ENCODE measurements around the gene PRKAG3. TPM values are rescaled to one million over a fixed set of nuclear protein-coding genes. Genes with fewer than 3 reads are reported as not detected.

The PRKAG3 gene
- total and polyA plus RNA-seq, 2 donors (not counting 1 experiment from before 2014, with no cell fraction given): not detected

GRCh38 chr2:218827701-218828476 lies 3.7 kb downstream of the PRKAG3 start:
- no peak overlapping the region for H3K27ac Mint-ChIP-seq
- no peak overlapping the region for H3K4me3 ChIP-seq (ENCODE audit: control extremely low read depth in 1 of 5, extremely low read depth in 1 of 5, insufficient read depth in 1 of 5, low read depth in 2 of 5, low read length in 4 of 5)
- intact Hi-C loops (cut with micrococcal nuclease): no loop called here
- no peak overlapping the region for H3K27ac ChIP-seq (ENCODE audit: low read length in 2 of 2)
- H3K27me3 ChIP-seq (replicated peaks in 1 of 4; ENCODE audit: control extremely low read depth in 1 of 4, control insufficient read depth in 3 of 4, insufficient read depth in 4 of 4, low read length in 3 of 4): peaks cover 0 to 15% (median 2%) of the 10 kb centered on the region in 4 experiments
- H3K9me3 ChIP-seq (ENCODE audit: control extremely low read depth in 1 of 3, control insufficient read depth in 2 of 3, insufficient read depth in 1 of 3, low read length in 2 of 3): no peaks in the 10 kb centered on the region
- peaks cover 31% of the 10 kb centered on the region for H3K27me3 Mint-ChIP-seq
- TF ChIP-seq CTCF (IDR thresholded peaks at IDR 0.05) (no peak), EZH2 (IDR thresholded peaks at IDR 0.05; ENCODE audit: borderline replicate concordance, insufficient read depth, low read depth, low read length, poor library complexity, severe bottlenecking) (no peak)
- no peaks in the 10 kb centered on the region for H3K36me3 ChIP-seq (replicated peaks in 1 of 2; ENCODE audit: control extremely low read depth in 1 of 2, control insufficient read depth in 1 of 2, extremely low read depth in 1 of 2, insufficient read depth in 2 of 2, low read length in 1 of 2)
- no peak overlapping the region for H2AFZ ChIP-seq (ENCODE audit: insufficient read depth, low read depth, low read length, poor library complexity, severe bottlenecking)
- no peaks in the 10 kb centered on the region for H3K4me1 ChIP-seq (ENCODE audit: control insufficient read depth in 2 of 2, insufficient read depth in 2 of 2, low read length in 2 of 2)
- H3K79me2 ChIP-seq (ENCODE audit: control insufficient read depth, insufficient read depth, low read length): no peaks in the 10 kb centered on the region
- H3K4me3 Mint-ChIP-seq: no peak overlapping the region
- POLR2A ChIA-PET: no interaction called here
- no peaks in the 10 kb centered on the region for H4K20me1 ChIP-seq (ENCODE audit: control insufficient read depth, insufficient read depth, low read length, poor library complexity, severe bottlenecking)
- no peak for ATAC-seq (ENCODE audit: low read depth)
- WGBS (ENCODE audit: insufficient coverage): 73% methylated on average over 10 of the region's 14 CpGs
- no peak for DNase-seq
- H3K4me2 ChIP-seq (replicated peaks; ENCODE audit: low read depth, low read length, poor library complexity, severe bottlenecking): no peak overlapping the region
- no peaks in the 10 kb centered on the region for H3K4me1 Mint-ChIP-seq
- CTCF ChIA-PET: no interaction called here
- no peaks in the 10 kb centered on the region for H3K9me3 Mint-ChIP-seq (ENCODE audit: insufficient read depth)
- H3K9ac ChIP-seq (ENCODE audit: low read length): no peak overlapping the region

- Histone ChIP-seq H3K4me1 (ENCODE audit: control insufficient read depth in 2 of 2, insufficient read depth in 2 of 2, low read length in 2 of 2) (no peaks in the 10 kb centered on the region), H3K79me2 (ENCODE audit: control insufficient read depth, insufficient read depth, low read length) (no peaks in the 10 kb centered on the region), H2AFZ (ENCODE audit: insufficient read depth, low read depth, low read length, poor library complexity, severe bottlenecking) (no peak overlapping the region), H3K36me3 (replicated peaks in 1 of 2; ENCODE audit: control extremely low read depth in 1 of 2, control insufficient read depth in 1 of 2, extremely low read depth in 1 of 2, insufficient read depth in 2 of 2, low read length in 1 of 2) (no peaks in the 10 kb centered on the region), H4K20me1 (ENCODE audit: control insufficient read depth, insufficient read depth, low read length, poor library complexity, severe bottlenecking) (no peaks in the 10 kb centered on the region), H3K4me2 (replicated peaks; ENCODE audit: low read depth, low read length, poor library complexity, severe bottlenecking) (no peak overlapping the region), H3K27me3 (replicated peaks in 1 of 4; ENCODE audit: control extremely low read depth in 1 of 4, control insufficient read depth in 3 of 4, insufficient read depth in 4 of 4, low read length in 3 of 4) (peaks cover 0 to 9% (median 2%) of the 10 kb centered on the region in 4 experiments), H3K27ac (ENCODE audit: low read length in 2 of 2) (no peak overlapping the region), H3K9ac (ENCODE audit: low read length) (no peak overlapping the region), H3K4me3 (ENCODE audit: control extremely low read depth in 1 of 5, extremely low read depth in 1 of 5, insufficient read depth in 1 of 5, low read depth in 2 of 5, low read length in 4 of 5) (no peak overlapping the region), H3K9me3 (ENCODE audit: control extremely low read depth in 1 of 3, control insufficient read depth in 2 of 3, insufficient read depth in 1 of 3, low read length in 2 of 3) (no peaks in the 10 kb centered on the region)
- ChIA-PET CTCF (no interaction called here), POLR2A (no interaction called here)
- Mint-ChIP-seq H3K4me1 (no peaks in the 10 kb centered on the region), H3K27ac (no peak overlapping the region), H3K9me3 (ENCODE audit: insufficient read depth) (no peaks in the 10 kb centered on the region), H3K4me3 (no peak overlapping the region), H3K27me3 (peaks cover 25% of the 10 kb centered on the region)
- DNase-seq: no peak
- TF ChIP-seq CTCF (IDR thresholded peaks at IDR 0.05): no peak
- no peak for TF ChIP-seq EZH2 (IDR thresholded peaks at IDR 0.05; ENCODE audit: borderline replicate concordance, insufficient read depth, low read depth, low read length, poor library complexity, severe bottlenecking)
- 94% methylated on average over 9 of the region's 10 CpGs for WGBS (ENCODE audit: insufficient coverage)
- no peak for ATAC-seq (ENCODE audit: low read depth)
- intact Hi-C loops (cut with micrococcal nuclease): no loop called here
These were observed 4.8 kb downstream of the PRKAG3 start for GRCh38 chr2:218826791-218827190.

Data from B cell (primary cell).